ENCODE results near the gene PREP.
"Not testable (repeated sequence)": the region's sequence is repeated elsewhere in the genome, so short reads cannot be mapped to it uniquely, and the experiment has no call there.

The PREP gene

DNA sequence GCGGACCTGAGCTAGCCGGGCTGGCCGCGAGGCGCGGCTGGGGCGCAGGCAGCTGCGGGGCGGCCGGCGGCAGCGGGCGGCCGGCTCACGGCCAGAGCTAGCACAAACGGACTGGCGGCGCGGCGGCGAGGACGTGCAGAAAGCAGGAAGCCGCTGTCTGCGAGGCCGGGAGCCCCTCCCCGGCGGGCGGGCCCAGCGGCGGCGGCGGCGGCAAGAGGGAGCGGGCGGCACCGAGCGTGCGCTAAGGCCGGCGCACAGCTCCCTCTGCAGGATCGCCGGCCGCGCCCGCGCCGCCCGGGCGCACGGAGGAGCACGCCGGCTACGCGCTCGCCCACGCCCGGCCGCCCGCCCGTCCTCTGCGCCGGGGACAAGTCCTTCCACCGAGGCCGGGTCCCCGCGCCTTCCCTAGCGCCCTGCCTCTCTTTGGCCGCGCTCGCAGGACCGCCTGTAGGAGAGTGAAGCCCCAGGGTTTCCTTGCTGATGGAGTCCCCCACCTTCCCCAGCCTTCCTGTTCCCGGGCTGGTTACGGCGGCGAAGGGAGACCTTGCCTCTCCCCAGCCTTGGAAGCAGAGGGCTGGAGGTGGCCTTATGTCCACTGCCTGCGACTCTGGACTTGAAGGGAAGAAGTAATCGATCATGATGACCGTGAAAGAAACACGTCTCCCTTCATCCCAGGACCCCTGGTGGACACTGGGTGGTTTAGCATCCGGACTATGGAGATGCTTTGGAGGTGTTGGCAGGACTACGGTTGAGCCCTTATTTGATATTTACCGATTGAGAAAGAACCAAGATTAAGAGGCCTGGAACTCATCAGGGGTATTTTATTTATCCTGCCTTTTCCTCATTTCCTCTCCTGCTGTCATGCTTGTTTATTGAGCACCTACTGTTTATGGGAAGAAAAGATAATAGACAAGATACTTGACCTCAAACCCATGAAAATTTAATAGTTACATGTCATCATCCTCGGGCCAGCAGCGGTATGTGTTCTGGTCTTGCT, at the start of gene PREP:
TSS of gene PREP (minus strand) at position 144 of the 997 bp plus-strand sequence. CDS start 191 bp downstream, outside the sequence.
- DNase-seq (ENCODE audit: low read depth in 2 of 2), result peak; percentile 62 to 70

- no peak for DNase-seq (ENCODE audit: low read depth in 2 of 2)
Observed at GRCh38 chr6:105452376-105452775, 49.5 kb upstream of the PREP start.

DNA sequence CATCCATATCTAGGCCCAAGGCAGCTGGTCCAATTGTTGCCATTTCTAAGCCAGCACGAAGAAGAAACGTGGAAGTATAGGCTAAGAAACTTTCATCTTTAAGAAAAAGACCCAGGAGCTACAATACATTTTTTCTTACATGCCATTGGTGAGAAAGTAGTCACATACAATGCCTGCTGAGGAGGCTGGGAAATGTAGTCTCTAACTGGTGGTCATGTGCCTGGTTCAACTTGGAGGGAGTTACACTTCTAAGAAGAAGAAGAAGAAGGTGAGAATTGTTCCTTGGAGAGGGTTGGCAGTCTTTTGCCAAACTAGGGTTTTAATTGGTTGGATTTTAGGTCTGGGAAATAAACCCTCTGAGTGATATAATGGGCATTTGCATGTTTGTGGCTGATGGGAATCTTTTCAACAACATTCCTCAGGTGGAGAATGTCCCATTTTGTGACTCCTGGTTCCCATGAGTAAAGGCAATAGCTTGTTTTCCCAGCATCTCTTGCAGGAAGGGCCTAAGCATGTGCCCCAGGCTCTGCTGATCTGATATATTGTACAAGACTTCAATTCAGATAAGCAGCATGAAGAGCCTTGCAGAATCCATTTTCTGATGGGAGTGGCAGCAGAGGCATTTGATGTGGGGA, 47.0 kb upstream of the PREP start:
- no peak for DNase-seq (ENCODE audit: low read depth in 2 of 2)

DNA sequence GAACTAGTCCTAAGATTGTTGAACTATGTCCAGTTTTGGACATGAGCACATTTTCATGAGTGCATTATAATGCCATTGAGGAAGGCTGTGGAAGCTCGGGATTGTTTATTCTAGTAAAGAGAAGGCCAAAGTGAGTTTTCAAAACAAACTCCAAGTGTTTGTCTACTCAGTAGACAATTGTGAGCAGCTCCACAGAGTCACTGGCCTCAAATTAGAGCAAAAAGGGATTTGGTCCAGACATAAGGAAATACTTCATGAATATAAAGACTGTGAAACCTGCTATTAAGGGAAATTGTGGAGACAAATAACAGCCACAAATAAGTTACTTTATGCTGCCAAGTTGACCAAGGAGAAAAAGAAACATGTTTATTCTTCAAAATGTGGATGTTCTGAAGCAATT, 42.6 kb upstream of the PREP start:
- no peak for DNase-seq (ENCODE audit: low read depth in 2 of 2)

DNA sequence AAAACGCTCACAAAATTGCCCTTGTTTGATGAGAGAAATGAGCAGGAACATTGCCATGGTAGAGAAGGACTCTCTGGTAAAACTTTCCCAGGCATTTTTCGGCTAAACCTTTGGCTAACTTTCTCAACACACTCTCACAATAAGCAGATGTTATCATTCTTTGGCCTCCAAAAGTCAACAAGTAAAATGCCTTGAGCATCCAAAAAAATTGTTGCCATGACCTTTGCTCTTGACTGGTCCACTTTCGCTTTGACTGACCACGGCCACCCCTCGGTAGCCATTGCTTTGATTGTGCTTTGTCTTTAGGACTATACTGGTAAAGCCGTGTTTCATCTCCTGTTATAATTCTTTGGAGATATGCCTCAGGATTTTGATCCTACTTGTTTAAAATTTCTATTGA, 41.1 kb upstream of the PREP start:
- no peak for DNase-seq (ENCODE audit: low read depth in 2 of 2)

DNA sequence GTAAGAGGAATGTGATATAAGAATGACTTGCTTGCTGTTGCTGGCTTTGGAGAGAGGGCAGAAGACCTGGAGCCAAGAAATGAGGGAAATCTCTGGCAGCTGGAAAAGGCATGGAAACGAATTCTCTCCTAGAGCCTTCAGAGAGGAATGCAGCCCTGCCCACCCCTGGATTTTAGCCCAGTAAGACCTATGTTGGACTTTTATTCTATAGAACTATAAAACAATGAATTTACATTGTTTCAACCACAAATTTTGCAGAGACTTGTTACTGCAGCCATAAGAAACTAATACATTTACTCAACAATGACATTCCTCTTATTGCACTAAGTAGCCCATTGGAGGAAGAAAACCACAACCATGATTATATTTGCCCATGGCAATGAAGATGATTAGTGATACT, 39.5 kb upstream of the PREP start:
- DNase-seq (ENCODE audit: low read depth in 2 of 2), result no peak

- DNase-seq (ENCODE audit: low read depth in 2 of 2), result no peak
Observed at GRCh38 chr6:105437236-105437635, 34.4 kb upstream of the PREP start.

- DNase-seq (ENCODE audit: low read depth in 2 of 2), result no peak
Observed at GRCh38 chr6:105433723-105434122, 30.8 kb upstream of the PREP start.

- peak; percentile 78 for DNase-seq (ENCODE audit: low read depth in 2 of 2)
Observed at GRCh38 chr6:105432797-105433196, 29.9 kb upstream of the PREP start.

GRCh38 chr6:105431226-105431625, 28.3 kb upstream of the PREP start:
- no peak for DNase-seq (ENCODE audit: low read depth in 2 of 2)

DNA sequence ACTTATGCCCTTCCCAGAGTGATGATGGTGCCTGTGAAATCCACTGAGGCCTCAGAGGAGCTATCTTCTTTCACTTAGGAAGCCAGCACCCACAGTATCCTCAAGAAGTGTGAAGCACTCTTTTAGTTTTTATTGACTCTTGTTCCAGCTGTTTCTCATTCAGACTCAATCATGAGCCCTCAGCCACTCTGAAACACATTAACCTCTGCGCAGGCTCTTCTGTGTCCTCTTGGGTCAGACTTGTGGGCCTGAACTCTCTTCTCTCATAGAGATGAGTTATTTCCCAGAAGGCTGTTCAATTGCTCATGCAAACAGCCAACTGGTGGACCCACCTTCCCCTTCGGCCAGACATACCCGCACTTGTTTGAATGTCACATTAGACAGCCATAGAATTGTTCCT, 27.8 kb upstream of the PREP start:
- no peak for DNase-seq (ENCODE audit: low read depth in 2 of 2)

GRCh38 chr6:105429676-105430075, 26.8 kb upstream of the PREP start:
- peak; percentile 26 to 37 for DNase-seq (ENCODE audit: low read depth in 2 of 2)

- no peak for DNase-seq (ENCODE audit: low read depth in 2 of 2)
Observed at GRCh38 chr6:105428342-105428957, 25.6 kb upstream of the PREP start.

- no peak for DNase-seq (ENCODE audit: low read depth in 2 of 2)
Observed at GRCh38 chr6:105424175-105424783, 21.4 kb upstream of the PREP start.

DNA sequence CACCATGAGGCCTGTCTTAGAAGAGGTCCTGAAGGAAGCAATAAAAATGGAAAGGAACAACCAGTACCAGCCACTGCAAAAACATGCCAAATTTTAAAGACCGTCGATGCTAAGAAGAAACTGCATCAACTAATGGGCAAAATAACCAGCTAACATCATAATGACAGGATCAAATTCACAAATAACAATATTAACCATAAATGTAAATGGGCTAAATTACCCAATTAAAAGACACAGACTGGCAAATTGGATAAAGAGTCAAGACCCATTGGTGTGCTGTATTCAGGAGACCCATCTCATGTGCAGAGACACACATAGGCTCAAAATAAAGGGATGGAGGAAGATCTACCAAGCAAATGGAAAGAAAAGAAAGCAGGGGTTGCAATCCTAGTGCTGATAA, 14.1 kb upstream of the PREP start:
- not testable (repeated sequence) for DNase-seq (ENCODE audit: low read depth in 2 of 2)

DNA sequence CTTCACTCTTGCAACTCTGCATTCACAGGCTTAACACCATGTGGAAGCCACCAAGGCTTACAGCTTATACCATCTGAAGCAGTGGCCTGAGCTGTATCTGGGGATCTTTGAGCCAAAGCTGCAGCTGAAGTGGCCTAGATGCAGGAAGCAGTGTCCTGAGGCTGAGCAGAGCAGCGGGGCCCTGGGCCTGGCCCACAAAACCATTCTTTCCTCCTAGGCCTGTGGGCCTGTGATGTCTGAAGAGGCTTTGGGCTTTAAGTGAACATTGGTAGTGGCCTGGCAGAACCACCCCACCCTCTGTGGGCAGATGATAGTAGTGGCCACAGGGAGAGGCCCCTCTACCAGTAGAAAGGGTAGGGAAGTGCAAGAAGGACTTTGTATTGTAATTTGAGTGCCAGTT, 6.9 kb upstream of the PREP start:
- no peak for DNase-seq (ENCODE audit: low read depth in 2 of 2)

GRCh38 chr6:105402090-105402938, 568 bp downstream of the PREP start:
- DNase-seq (ENCODE audit: low read depth in 2 of 2), result no peak

DNA sequence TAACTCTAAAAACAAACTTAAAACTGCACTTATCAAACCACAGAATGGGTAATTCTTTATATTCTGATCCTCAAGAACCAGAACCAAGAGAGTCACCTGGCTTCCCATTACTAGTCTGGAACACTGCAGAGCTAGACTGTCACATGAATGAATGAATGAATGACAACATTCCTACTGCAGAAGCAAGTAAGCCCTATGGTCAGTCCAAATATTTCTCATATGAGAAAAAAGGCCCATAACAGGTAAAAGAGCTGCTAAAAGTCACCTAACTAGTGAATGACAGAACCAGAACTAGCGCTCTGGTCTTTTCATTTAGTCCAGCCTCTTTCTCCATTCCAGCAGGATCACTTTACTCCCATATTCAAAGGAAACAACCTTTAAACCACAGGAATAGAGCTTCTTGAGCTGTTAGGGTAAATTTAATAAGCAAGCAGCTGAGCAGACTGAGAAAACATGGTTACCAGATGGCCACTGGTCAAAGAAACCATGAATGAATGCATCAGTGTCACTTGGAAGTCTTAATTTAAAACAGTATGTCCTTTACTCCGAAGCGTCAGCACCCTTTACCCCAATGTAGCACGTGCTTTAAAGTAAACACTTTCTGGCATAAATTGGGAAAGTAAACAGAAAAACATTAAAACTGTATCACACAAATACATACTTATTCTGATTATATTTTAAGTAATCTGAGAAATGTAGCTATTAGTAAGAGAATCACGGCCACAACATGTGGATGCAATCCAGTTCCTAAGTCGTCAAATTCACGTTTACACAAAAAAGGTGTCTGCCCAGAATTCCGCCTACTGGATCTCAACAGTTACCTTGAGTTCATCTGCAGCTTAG, 1.4 kb downstream of the PREP start:
- no peak for DNase-seq (ENCODE audit: low read depth in 2 of 2)

GRCh38 chr6:105400501-105400900, 2.4 kb downstream of the PREP start:
- DNase-seq (ENCODE audit: low read depth in 2 of 2), result no peak

DNA sequence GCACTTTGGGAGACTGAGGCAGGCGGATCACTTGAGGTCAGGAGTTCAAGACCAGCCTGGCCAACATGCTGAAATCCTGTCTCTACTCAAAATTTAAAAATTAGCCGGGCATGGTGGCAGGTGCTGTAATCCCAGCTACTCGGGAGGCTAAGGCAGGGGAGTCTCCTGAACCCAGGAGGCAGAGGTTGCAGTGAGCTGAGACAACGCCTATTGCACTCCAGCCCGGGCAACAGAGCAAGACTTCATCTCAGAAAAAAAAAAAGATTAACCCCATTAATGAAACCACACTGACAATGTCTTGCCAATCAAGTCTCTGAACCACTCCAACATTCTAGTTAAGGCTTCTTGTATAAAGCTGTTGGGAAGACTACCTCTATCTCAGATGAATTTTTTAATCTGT, 4.0 kb downstream of the PREP start:
- no peak for DNase-seq (ENCODE audit: low read depth in 2 of 2)

All from fibroblast of skin of left biceps (primary cell).